GM21717 (cell line): ENCODE measurements around the gene ARHGEF4.
"Not testable (repeated sequence)": the region's sequence is repeated elsewhere in the genome, so short reads cannot be mapped to it uniquely, and the experiment has no call there.

ENCODE experiments used
- ATAC-seq: cut with Tn5 transposase; IDR thresholded peaks from one replicate; pipeline ENCODE4 v1.9.1; 2021; ENCODE audit warnings: mild to moderate bottlenecking, moderate library complexity; ENCODE audit not compliant: unreplicated experiment

Gene ARHGEF4

GRCh38 chr2:130882991-130883390 lies 46.3 kb downstream of the ARHGEF4 start:
- no peak for ATAC-seq

GRCh38 chr2:130883496-130883895 lies 46.8 kb downstream of the ARHGEF4 start:
- ATAC-seq: no peak

GRCh38 chr2:130884013-130884412 lies 47.3 kb downstream of the ARHGEF4 start:
- ATAC-seq: no peak

- no peak for ATAC-seq
Measured at GRCh38 chr2:130884503-130884902, 47.8 kb downstream of the ARHGEF4 start.

GRCh38 chr2:130887643-130888042 lies 50.9 kb downstream of the ARHGEF4 start:
- no peak for ATAC-seq

GRCh38 chr2:130890941-130891669 lies 54.4 kb downstream of the ARHGEF4 start:
- no peak for ATAC-seq

- ATAC-seq: no peak
Measured at GRCh38 chr2:130891966-130892365, 55.3 kb downstream of the ARHGEF4 start.

GRCh38 chr2:130892793-130893785 lies 56.4 kb downstream of the ARHGEF4 start:
- no peak for ATAC-seq

- ATAC-seq: no peak
Measured at GRCh38 chr2:130894326-130894942, 57.7 kb downstream of the ARHGEF4 start.

GRCh38 chr2:130896813-130897212 lies 60.1 kb downstream of the ARHGEF4 start:
- no peak for ATAC-seq

- ATAC-seq: no peak
Measured at GRCh38 chr2:130898553-130898952, 61.8 kb downstream of the ARHGEF4 start.

GRCh38 chr2:130899306-130899705 lies 62.6 kb downstream of the ARHGEF4 start:
- ATAC-seq: no peak

GRCh38 chr2:130901061-130901460 lies 64.3 kb downstream of the ARHGEF4 start:
- no peak for ATAC-seq

- ATAC-seq: not testable (repeated sequence)
Measured at GRCh38 chr2:130901626-130902025, 64.9 kb downstream of the ARHGEF4 start.

- ATAC-seq: no peak
Measured at GRCh38 chr2:130908832-130909231, 72.1 kb downstream of the ARHGEF4 start.

- no peak for ATAC-seq
Measured at GRCh38 chr2:130910931-130911330, 74.2 kb downstream of the ARHGEF4 start.

- ATAC-seq: no peak
Measured at GRCh38 chr2:130911482-130911881, 74.8 kb downstream of the ARHGEF4 start.

- ATAC-seq: no peak
Measured at GRCh38 chr2:130911996-130912395, 75.3 kb downstream of the ARHGEF4 start.

GRCh38 chr2:130912471-130912870 lies 75.8 kb downstream of the ARHGEF4 start:
- ATAC-seq: no peak

GRCh38 chr2:130913891-130914290 lies 77.2 kb downstream of the ARHGEF4 start:
- no peak for ATAC-seq

- no peak for ATAC-seq
Measured at GRCh38 chr2:130915149-130915548, 78.4 kb downstream of the ARHGEF4 start.
